HG03521 (cell line): Measurements from ENCODE around the gene AGAP6.
"Not testable (repeated sequence)": the region's sequence is repeated elsewhere in the genome, so short reads cannot be mapped to it uniquely, and the experiment has no call there.

Experiments used
- ATAC-seq: cut with Tn5 transposase; IDR thresholded peaks from one replicate; pipeline ENCODE4 v1.9.1; 2021; ENCODE audit warnings: mild to moderate bottlenecking, moderate library complexity; ENCODE audit not compliant: unreplicated experiment

The AGAP6 gene

DNA sequence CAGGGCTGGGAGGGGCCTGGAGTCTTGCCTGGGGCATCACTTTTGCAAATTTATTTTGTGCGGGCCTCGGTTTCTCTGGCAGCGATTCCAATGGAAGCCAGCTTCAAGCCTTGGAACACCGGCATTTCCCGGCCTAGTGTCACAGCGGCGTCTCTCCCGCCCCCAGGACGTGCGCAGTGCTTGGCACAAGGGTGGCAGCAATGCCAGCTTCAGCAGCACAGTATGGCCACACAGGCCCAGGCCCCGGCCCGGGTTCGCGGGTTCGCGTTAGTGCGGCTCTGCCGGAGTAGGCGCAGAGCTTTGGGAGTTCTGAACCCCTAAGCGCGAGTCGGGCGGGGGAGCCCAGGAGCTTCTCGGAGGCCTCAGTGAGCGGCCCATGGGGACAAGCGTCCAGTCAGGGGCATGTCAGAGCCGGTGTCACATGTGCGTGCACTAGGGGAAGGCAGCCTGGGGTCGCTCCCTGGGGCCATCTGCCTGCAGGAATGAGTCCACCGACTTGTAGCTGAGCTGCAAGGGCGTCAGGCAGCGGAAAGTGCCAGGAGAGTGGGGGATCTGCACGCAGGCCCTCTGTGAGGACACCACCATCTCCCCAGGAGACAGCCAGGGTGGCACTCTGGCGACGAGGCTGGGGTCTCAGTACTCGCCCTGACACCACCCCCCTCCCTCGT is 36.6 kb downstream of the AGAP6 start:
- ATAC-seq: not testable (repeated sequence)

DNA sequence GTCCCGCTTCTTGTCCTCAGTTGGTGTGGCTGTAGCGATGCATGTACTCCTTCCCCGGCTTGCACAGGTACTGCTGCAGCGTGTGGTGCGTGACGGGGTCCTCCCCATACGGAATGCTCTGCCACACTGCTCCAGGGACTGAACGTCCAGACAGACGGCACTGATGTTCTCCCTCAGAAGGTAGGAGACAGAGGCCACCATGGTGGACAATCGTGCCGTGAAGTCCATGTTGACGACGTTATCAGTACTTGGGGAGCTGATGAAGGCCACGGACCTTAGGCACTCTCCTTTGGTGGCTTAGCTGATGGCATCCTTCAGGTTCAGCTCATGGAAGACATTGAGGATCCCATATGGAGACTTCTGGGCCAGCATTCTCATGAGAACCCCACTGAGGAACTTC is 37.4 kb downstream of the AGAP6 start:
- no peak for ATAC-seq

GRCh38 chr10:50027195-50027594 is 39.0 kb downstream of the AGAP6 start:
- ATAC-seq: no peak

GRCh38 chr10:50033481-50033880 is 45.3 kb downstream of the AGAP6 start:
- no peak for ATAC-seq

DNA sequence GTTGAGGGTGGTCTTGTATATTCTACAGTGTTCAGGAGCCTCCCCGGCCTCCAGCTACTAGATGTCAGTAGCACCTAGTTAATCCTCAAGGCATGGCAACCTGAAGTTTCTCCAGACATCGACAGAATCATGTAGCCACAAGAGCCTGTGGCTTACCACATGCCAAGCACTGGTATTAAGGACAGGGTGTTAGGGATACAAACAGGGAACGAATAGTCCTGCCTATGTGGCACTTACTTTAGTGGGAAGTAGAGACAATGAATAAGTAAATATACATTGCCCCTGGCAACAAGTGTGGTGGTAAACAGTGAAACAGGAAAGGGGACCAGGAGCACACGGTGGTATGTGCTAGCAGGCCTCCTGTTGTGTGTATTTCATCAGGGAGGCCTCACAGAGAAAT is 47.1 kb downstream of the AGAP6 start:
- ATAC-seq: not testable (repeated sequence)

- ATAC-seq: no peak
Measured at GRCh38 chr10:50044941-50045664, 56.9 kb downstream of the AGAP6 start.

DNA sequence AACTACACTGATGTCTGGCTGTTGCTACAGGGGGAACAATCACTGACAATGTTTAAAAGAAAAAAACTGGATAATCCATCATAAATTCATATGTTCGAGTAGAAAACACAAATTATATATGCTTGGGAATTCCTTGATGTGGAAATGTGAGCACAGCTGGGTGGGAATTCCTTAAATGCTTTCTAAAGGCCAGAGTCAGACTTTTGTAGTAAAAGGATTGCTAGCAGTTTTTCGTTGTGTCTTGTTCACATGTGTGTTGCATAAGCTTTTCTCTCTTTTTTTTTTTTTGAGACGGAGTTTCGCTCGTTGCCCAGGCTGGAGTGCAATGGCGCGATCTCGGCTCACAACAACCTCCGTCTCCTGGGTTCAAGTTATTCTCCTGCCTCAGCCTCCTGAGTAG is 58.3 kb downstream of the AGAP6 start:
- not testable (repeated sequence) for ATAC-seq

DNA sequence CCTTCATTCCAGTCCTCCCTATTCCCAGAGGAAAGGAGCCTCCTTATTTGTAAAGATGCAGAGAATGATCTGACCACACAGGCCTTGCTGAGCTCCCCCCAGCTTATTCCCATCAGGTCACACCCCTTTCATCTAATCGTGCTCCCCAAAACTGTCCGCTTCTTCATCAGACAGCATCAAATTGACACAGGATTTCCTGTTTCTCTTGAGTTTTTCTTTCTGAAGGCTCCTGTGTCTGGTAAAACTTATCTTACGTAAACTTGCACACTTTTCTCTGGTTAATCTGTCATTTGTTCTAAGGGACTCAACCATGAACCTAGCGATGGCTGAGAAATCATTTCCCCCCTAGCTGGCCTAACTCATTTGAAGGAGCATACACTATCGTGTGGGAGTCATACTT is 59.4 kb downstream of the AGAP6 start:
- ATAC-seq: not testable (repeated sequence)

DNA sequence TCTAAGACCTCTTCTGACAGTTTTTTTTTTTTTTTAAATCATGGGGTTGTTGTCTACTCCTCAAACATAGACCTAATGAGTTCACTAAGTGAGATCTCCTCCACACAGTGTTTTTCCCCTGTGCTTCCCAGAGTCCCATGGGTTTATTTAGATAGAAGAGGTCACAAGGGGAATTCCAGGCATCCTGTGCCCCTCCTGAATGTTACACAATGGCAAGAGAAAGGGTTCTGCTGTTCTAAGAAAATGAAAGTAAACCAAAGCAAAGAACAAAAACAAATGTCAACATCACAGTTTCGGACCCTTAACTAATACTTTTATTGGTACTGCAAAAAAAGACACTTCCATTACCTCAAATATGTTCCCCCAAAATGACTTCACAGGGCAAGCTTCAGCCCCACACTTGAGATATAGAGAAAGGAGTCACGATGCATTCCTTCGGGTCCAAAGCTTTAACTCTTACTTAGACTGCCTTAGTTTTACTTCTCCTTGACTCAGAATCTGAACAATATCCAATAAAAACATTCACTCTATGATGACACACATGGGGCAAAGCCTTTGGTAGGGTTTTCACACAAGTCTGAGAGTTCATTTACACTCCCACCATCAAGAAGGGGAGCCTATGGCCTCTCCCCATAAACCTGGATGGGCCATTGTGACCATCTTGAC is 63.9 kb downstream of the AGAP6 start:
- ATAC-seq: not testable (repeated sequence)

DNA sequence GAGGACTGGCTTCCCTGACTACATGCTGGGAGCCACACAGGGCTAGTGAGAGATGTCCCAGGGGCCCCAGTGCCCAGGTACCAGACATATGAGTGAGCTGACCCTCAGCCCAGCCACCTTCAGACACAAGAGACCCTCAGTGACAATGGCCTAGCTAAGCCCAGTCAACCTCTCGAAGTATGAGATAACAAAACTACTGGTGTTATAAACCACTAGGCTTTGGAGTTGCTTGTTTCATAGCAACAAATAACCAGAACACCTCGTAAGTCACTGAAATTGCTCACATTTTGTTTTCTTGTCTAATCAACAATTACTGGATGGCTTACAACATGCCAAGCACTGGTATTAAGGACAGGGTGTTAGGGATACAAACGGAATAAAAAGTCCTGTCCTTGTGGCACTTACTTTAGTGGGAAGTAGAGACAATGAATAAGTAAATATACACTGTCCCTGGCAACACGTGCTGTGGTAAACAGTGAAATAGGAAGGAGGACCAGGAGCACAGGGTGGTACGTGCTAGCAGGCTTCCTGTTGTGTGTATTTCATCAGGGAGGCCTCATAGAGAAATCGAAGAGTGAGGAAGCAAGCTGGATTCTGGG is 64.7 kb downstream of the AGAP6 start:
- not testable (repeated sequence) for ATAC-seq

DNA sequence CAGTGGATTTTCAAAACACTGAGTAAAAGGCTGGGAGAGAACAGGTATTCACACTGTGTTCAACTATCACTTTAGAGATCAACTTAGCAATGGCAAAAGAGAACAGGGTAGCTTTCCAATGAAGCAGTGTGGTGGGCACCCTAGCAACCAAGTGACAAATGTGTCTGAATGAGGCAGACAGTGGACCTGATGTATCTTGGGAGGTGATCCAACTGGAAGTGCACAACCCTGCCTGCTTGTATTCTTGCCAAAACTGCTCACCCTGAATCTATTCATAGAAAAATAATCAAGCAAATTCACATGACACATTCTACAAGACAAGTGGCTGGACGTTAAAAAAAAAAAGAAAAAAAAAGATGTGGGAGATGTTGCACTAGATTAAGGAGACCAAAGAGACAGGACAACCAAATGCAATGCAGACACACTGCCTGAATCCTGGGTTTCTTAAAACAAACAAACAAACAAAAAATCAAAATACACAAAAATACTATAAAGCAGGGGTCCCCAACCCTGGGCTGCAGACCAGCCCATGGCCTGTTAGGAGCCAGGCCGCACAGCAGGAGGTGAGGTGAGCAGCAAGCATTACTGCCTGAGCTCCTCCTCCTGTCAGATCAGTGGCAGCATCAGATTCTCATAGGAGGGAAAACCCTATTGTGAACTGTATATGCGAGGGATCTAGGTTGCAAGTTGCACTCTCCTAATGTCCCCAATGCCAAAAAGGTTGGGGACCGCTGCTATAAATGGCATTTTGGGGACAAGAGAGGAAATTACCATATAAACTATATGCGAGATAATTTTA is 67.5 kb downstream of the AGAP6 start:
- not testable (repeated sequence) for ATAC-seq

GRCh38 chr10:50056654-50057053 is 68.4 kb downstream of the AGAP6 start:
- ATAC-seq: not testable (repeated sequence)

GRCh38 chr10:50058727-50059126 is 70.5 kb downstream of the AGAP6 start:
- not testable (repeated sequence) for ATAC-seq

GRCh38 chr10:50059946-50060345 is 71.7 kb downstream of the AGAP6 start:
- not testable (repeated sequence) for ATAC-seq
